Suprapubic skin (tissue), 4 donors: Measurements from ENCODE around the gene ANKRD13D. TPM values are rescaled to one million over a fixed set of nuclear protein-coding genes. Genes with fewer than 3 reads are reported as not detected.
A peak's percentile ranks its signal among the peaks of the same experiment; 100 is the strongest.

Source experiments
- DNase-seq, 2 donors: peaks; one replicate each; pipeline ENCODE4 v3.0.0-alpha.2; 2019; ENCODE audit warnings: low spot score in 2 of 2
- H3K27ac ChIP-seq: fragments of 200-600 bp; sonication (generic); one replicate; pipeline ENCODE4 v1.5.1; 2019
- H3K27me3 ChIP-seq: fragments of 200-600 bp; sonication (generic); one replicate; pipeline ENCODE4 v1.5.1; 2019
- H3K36me3 ChIP-seq: fragments of 200-600 bp; sonication (generic); one replicate; pipeline ENCODE4 v1.5.1; 2019
- H3K4me1 ChIP-seq: fragments of 200-600 bp; sonication (generic); one replicate; pipeline ENCODE4 v1.5.1; 2019
- H3K4me3 ChIP-seq: fragments of 200-600 bp; sonication (generic); one replicate; pipeline ENCODE4 v1.5.1; 2019; ENCODE audit warnings: mild to moderate bottlenecking
- H3K9me3 ChIP-seq: fragments of 200-600 bp; sonication (generic); one replicate; pipeline ENCODE4 v1.5.1; 2019
- EP300 ChIP-seq: sonication (generic); formaldehyde crosslinking; IDR thresholded peaks from one replicate; pipeline ENCODE4 v1.6.1; 2017; ENCODE audit warnings: antibody characterized with exemption
- POLR2A ChIP-seq, 2 donors: fragments of 450-650 bp; IDR thresholded peaks; one replicate each; pipeline ENCODE4 v1.6.1; 2017; ENCODE audit warnings: antibody characterized with exemption in 2 of 2, mild to moderate bottlenecking in 2 of 2, moderate library complexity in 2 of 2
- POLR2AphosphoS5 ChIP-seq, 3 donors: sonication (generic); formaldehyde crosslinking; IDR thresholded peaks; one replicate each; pipeline ENCODE4 v1.6.1; 2017; ENCODE audit warnings: antibody characterized with exemption in 3 of 3
- WGBS: methylation state at CpG from one replicate; pipeline ENCODE4 v1.1.5; 2018; 5-methylcytosine and 5-hydroxymethylcytosine counted together
- total RNA-seq, 4 donors: library from RNA; depleted of rRNA; stranded (reverse); fragments of >200 nt; gene quantifications; one replicate each; pipeline ENCODE4 v1.1.0, GENCODE V29; 2016
- TF ChIP-seq, protein P1 (sequence below), 2 donors: fragments of 200-600 bp in 1 of 2; fragments of 450-650 bp in 1 of 2; sonication (generic) in 1 of 2; IDR thresholded peaks; one replicate each; pipeline ENCODE4 v1.5.1; 2016 to 2019; ENCODE audit warnings: antibody characterized with exemption in 2 of 2, mild to moderate bottlenecking in 1 of 2, moderate library complexity in 1 of 2

The ANKRD13D gene
- total RNA-seq, 4 donors from 2014 or later: 55.7 to 154 (median 77.2) TPM

DNA sequence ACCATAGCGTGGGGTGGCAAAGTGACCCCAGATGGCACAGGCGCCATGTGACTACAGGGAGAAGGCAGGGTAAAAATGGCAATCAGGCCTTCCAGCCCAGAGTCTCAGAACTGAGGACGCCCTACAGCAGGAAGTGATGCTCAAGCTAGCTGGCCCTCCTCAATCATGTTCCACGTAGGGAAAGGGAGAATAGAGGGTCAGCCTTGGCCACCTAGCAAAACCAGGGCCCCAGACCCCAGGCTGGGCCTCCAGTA, 978 bp upstream of the ANKRD13D start:
- WGBS: 30% methylated on average over 4 of the region's 4 CpGs
- peak overlapping the region; percentile 87 for H3K4me3 ChIP-seq

DNA sequence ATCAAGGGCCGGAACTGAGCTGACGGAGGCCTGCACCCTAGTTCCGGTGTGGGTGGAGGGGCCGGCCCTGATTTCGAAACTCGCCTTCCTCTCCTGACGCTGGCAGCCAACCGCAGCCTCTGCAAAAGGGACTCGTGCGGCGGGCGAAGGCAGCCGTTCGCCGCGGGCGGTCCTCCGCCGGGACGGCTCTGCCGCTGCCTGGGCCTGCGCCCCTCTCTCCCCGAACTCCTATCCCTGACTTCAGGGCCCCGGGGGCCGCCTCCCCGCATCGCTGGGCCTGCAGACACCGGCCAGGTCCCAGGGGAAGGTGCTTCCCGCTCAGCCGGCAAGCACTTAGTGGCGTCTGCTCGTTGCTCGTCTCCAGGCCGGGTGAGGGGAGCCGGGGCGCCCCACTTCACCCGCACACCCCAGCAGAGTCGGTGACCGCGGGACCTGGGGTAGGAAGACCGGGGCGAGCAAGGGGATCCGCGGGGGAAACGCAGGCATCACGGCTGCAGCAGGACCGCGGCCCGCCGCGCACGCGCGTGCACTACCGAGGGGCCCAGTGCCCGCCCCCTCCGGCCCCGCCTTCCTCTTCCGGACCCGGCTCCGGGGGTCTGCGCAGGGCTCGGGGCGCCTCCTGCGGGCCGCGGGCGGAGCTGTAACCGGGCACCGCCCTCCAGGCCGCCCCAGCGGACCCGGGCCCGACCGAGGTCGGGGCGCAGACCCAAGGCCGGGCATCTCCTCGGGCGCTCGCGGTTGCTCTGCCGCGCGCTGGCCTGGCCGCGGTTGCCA, 464 bp upstream of the ANKRD13D start:
- TF ChIP-seq POLR2AphosphoS5 (IDR thresholded peaks at IDR 0.05) (peak in 2 of 3 donors; percentile 77 to 91), EP300 (no peak), POLR2A (IDR thresholded peaks at IDR 0.05) (peak in 1 of 2 donors; percentile 27)
- TF ChIP-seq, protein P1, sequence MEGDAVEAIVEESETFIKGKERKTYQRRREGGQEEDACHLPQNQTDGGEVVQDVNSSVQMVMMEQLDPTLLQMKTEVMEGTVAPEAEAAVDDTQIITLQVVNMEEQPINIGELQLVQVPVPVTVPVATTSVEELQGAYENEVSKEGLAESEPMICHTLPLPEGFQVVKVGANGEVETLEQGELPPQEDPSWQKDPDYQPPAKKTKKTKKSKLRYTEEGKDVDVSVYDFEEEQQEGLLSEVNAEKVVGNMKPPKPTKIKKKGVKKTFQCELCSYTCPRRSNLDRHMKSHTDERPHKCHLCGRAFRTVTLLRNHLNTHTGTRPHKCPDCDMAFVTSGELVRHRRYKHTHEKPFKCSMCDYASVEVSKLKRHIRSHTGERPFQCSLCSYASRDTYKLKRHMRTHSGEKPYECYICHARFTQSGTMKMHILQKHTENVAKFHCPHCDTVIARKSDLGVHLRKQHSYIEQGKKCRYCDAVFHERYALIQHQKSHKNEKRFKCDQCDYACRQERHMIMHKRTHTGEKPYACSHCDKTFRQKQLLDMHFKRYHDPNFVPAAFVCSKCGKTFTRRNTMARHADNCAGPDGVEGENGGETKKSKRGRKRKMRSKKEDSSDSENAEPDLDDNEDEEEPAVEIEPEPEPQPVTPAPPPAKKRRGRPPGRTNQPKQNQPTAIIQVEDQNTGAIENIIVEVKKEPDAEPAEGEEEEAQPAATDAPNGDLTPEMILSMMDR (IDR thresholded peaks at IDR 0.05): peak; percentile 35 to 45
- peak; percentile 94 to 96 for DNase-seq
- no CpG with 5 or more reads among the region's 87 CpGs for WGBS
- H3K9me3 ChIP-seq: no peaks in the 10 kb centered on the region
- H3K36me3 ChIP-seq: peaks cover 50% of the 10 kb centered on the region
- H3K27me3 ChIP-seq: no peaks in the 10 kb centered on the region
- H3K4me1 ChIP-seq: peaks cover 62% of the 10 kb centered on the region
- peak overlapping the region; percentile 87 for H3K4me3 ChIP-seq
- peak overlapping the region; percentile 98 for H3K27ac ChIP-seq

More for the DNA sequence above, 978 bp upstream of the ANKRD13D start:
- DNase-seq: no peak
- peaks cover 55% of the 10 kb centered on the region for H3K36me3 ChIP-seq
- no peaks in the 10 kb centered on the region for H3K9me3 ChIP-seq
- H3K27me3 ChIP-seq: no peaks in the 10 kb centered on the region
- peaks cover 57% of the 10 kb centered on the region for H3K4me1 ChIP-seq
- H3K27ac ChIP-seq: peak overlapping the region; percentile 98
- TF ChIP-seq POLR2AphosphoS5 (IDR thresholded peaks at IDR 0.05): no peak
- no peak for TF ChIP-seq EP300
- TF ChIP-seq, protein P1 (IDR thresholded peaks at IDR 0.05): no peak
- TF ChIP-seq POLR2A (IDR thresholded peaks at IDR 0.05): no peak

DNA sequence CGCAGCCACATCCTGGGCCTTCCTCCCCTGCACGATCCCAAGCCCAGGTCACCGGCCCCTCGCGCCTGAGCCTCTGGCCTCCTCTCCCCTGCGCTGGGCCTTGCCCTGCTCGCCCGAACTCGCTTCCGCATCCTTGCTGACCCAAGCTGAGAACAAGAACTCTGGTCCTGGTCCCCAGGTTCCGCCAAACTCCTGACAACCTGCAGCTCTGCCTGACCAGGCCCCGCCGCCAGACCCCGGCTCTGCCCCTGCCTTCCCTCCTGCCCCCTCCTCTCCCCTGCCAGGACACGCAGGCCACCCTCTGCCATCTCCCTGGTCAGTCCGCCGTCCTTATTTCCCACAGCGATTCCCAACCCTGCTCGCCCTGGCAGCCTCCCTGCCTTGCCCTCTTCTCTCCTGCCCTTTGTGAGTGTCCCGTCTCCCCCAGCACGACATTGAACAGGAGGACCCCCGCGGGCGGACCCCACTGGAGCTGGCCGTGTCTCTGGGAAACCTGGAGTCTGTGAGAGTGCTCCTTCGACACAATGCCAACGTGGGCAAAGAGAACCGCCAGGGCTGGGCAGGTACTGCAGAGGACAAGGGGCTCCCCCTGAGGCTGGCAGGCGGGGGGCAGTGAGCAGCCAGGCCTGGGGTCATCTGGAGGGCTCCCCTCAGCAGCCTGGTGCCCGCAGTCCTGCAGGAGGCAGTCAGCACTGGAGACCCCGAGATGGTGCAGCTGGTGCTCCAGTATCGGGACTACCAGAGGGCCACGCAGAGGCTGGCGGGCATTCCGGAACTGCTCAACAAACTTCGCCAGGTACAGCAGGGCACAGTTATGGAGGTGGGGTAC, 762 bp downstream of the ANKRD13D start:
- DNase-seq: peak in 1 of 2 donors; percentile 81
- H3K4me1 ChIP-seq: peaks cover 67% of the 10 kb centered on the region
- TF ChIP-seq POLR2A (IDR thresholded peaks at IDR 0.05): no peak
- TF ChIP-seq EP300: no peak
- no peak for TF ChIP-seq POLR2AphosphoS5 (IDR thresholded peaks at IDR 0.05)
- TF ChIP-seq, protein P1 (IDR thresholded peaks at IDR 0.05): no peak

DNA sequence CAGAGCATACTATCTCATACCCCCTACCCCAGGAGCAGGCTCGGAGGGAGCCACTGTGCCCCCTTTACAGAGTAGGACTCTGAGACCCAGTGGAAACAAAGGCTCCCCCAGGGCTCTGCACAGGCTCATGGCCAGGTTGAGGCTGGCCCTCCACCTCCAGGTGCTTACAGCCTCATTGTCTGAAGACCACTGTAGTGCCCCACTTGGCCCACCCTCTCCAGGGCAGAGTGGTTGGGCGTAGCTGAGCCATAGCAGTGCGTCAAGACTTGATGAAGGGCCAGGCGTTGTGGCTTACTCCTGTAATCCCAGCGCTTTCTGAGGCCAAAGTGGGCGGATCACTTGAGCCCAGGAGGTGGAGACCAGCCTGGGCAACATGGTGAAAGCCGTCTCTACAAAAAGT, 1.7 kb downstream of the ANKRD13D start:
- TF ChIP-seq, protein P1 (IDR thresholded peaks at IDR 0.05): no peak
- TF ChIP-seq EP300 (no peak), POLR2AphosphoS5 (IDR thresholded peaks at IDR 0.05) (no peak), POLR2A (IDR thresholded peaks at IDR 0.05) (no peak)
- H3K36me3 ChIP-seq: peaks cover 42% of the 10 kb centered on the region
- WGBS: 74% methylated on average over 7 of the region's 7 CpGs
- peak overlapping the region; percentile 87 for H3K4me3 ChIP-seq
- H3K27ac ChIP-seq: peak overlapping the region; percentile 98
- H3K4me1 ChIP-seq: peaks cover 67% of the 10 kb centered on the region
- no peaks in the 10 kb centered on the region for H3K27me3 ChIP-seq
- peak in 1 of 2 donors; percentile 71 for DNase-seq
- peaks cover 5% of the 10 kb centered on the region for H3K9me3 ChIP-seq

More for the DNA sequence above, 762 bp downstream of the ANKRD13D start:
- Histone ChIP-seq H3K27ac (peak overlapping the region; percentile 98), H3K36me3 (peaks cover 43% of the 10 kb centered on the region), H3K9me3 (no peaks in the 10 kb centered on the region), H3K27me3 (no peaks in the 10 kb centered on the region), H3K4me3 (peak overlapping the region; percentile 87)
- 4% methylated on average over 24 of the region's 36 CpGs for WGBS
